Uterus (tissue), 2 donors: ENCODE results near the gene PLEKHG4B.
"Not testable (repeated sequence)": the region's sequence is repeated elsewhere in the genome, so short reads cannot be mapped to it uniquely, and the experiment has no call there.

Experiments used
- CTCF ChIP-seq, 4 experiments: fragments of 200-600 bp in 2 of 4; fragments of 450-650 bp in 2 of 4; sonication (generic) in 2 of 4; IDR thresholded peaks; one replicate each; pipeline ENCODE4 v1.5.1; 2016 to 2019; ENCODE audit warnings: antibody characterized with exemption in 4 of 4, mild to moderate bottlenecking in 2 of 4, moderate library complexity in 1 of 4
- POLR2A ChIP-seq, 2 donors: fragments of 450-650 bp; IDR thresholded peaks; one replicate each; pipeline ENCODE4 v1.6.1; 2016; ENCODE audit warnings: antibody characterized with exemption in 2 of 2, mild to moderate bottlenecking in 1 of 2, moderate library complexity in 1 of 2

DNA sequence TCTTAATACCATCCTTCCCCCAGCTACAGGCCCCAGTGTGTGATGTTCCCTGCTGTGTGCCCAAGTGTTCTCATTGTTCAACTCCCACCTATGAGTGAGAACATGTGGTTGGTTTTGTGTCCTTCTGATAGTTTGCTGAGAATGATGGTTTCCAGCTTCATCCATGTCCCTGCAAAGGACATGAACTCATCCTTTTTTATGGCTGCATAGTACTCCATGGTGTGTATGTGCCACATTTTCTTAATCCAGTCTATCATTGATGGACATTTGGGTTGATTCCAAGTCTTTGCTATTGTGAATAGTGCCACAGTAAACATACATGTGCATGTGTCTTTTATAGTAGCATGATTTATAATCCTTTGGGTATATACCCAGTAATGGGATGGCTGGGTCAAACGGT, 31.7 kb upstream of the PLEKHG4B start:
- TF ChIP-seq CTCF, POLR2A (IDR thresholded peaks at IDR 0.05): not testable (repeated sequence)
